Upper lobe of left lung (tissue), 6 donors: ENCODE data around the gene OLA1. TPM values are rescaled to one million over a fixed set of nuclear protein-coding genes. Genes with fewer than 3 reads are reported as not detected.
"Not testable (repeated sequence)": the region's sequence is repeated elsewhere in the genome, so short reads cannot be mapped to it uniquely, and the experiment has no call there.

Experiments
- ATAC-seq, 2 donors: fragments of 200-7000 bp; cut with Tn5 transposase; one replicate each; pipeline ENCODE4 v1.9.1; 2022; ENCODE audit warnings: mild to moderate bottlenecking in 2 of 2, moderate library complexity in 2 of 2; ENCODE audit not compliant: low FRiP score in 2 of 2
- DNase-seq, 2 donors: peaks; one replicate each; pipeline ENCODE4 v3.0.0-alpha.2; 2019 to 2020
- H3K27ac ChIP-seq, 4 donors: fragments of 200-600 bp; sonication (generic); one replicate each; pipeline ENCODE4 v1.5.1; 2016 to 2019
- H3K27me3 ChIP-seq, 4 donors: fragments of 200-600 bp; sonication (generic); one replicate each; pipeline ENCODE4 v1.5.1; 2017 to 2019
- H3K36me3 ChIP-seq, 4 donors: fragments of 200-600 bp; sonication (generic); one replicate each; pipeline ENCODE4 v1.5.1; 2016 to 2019
- H3K4me1 ChIP-seq, 4 donors: fragments of 200-600 bp; sonication (generic); one replicate each; pipeline ENCODE4 v1.5.1; 2018 to 2019
- H3K4me3 ChIP-seq, 4 donors: fragments of 200-600 bp; sonication (generic); one replicate each; pipeline ENCODE4 v1.5.1; 2017 to 2019; ENCODE audit warnings: mild to moderate bottlenecking in 2 of 4, moderate library complexity in 1 of 4
- H3K9me3 ChIP-seq, 4 donors: fragments of 200-600 bp; sonication (generic); one replicate each; pipeline ENCODE4 v1.5.1; 2018 to 2019
- EP300 ChIP-seq, 4 donors: sonication (generic); formaldehyde crosslinking; IDR thresholded peaks; one replicate each; pipeline ENCODE4 v1.5.1; 2017; ENCODE audit warnings: antibody characterized with exemption in 4 of 4, control low read depth in 2 of 4
- POLR2A ChIP-seq, 4 donors: fragments of 450-650 bp; IDR thresholded peaks; one replicate each; pipeline ENCODE4 v1.5.1; 2016 to 2017; ENCODE audit warnings: antibody characterized with exemption in 4 of 4, mild to moderate bottlenecking in 2 of 4
- POLR2AphosphoS5 ChIP-seq, 2 donors: sonication (generic); formaldehyde crosslinking; IDR thresholded peaks; one replicate each; pipeline ENCODE4 v1.5.1; 2017; ENCODE audit warnings: antibody characterized with exemption in 2 of 2
- WGBS, 2 donors: methylation state at CpG; one replicate each; pipeline ENCODE4 v1.1.5; 2017 to 2018; 5-methylcytosine and 5-hydroxymethylcytosine counted together
- total RNA-seq, 6 donors: library from RNA; depleted of rRNA in 4 of 6; stranded (reverse); fragments of >200 nt in 4 of 6; gene quantifications; one replicate each; pipeline versions ENCODE4 v1.1.0 to v1.2.1, GENCODE V29; 2016 to 2021
- TF ChIP-seq, protein P1 (sequence below), 6 experiments: fragments of 450-650 bp in 4 of 6; fragments of 200-600 bp in 2 of 6; sonication (generic) in 2 of 6; IDR thresholded peaks; one replicate each; pipeline ENCODE4 v1.5.1; 2016 to 2019; ENCODE audit warnings: antibody characterized with exemption in 6 of 6
- donor health status: DM: no; HTN: no; CAD: no; lungs with moderate emphysema.
- donor health status: DM: no; HTN: yes; CAD: no; lungs with severe emphysema.

The OLA1 gene
- total RNA-seq, 6 donors from 2014 or later: 16.5 to 52.2 (median 42.0) TPM

- TF ChIP-seq POLR2AphosphoS5 (IDR thresholded peaks at IDR 0.05) (no peak), EP300 (IDR thresholded peaks at IDR 0.05) (no peak), POLR2A (IDR thresholded peaks at IDR 0.05) (no peak)
- TF ChIP-seq, protein P1, sequence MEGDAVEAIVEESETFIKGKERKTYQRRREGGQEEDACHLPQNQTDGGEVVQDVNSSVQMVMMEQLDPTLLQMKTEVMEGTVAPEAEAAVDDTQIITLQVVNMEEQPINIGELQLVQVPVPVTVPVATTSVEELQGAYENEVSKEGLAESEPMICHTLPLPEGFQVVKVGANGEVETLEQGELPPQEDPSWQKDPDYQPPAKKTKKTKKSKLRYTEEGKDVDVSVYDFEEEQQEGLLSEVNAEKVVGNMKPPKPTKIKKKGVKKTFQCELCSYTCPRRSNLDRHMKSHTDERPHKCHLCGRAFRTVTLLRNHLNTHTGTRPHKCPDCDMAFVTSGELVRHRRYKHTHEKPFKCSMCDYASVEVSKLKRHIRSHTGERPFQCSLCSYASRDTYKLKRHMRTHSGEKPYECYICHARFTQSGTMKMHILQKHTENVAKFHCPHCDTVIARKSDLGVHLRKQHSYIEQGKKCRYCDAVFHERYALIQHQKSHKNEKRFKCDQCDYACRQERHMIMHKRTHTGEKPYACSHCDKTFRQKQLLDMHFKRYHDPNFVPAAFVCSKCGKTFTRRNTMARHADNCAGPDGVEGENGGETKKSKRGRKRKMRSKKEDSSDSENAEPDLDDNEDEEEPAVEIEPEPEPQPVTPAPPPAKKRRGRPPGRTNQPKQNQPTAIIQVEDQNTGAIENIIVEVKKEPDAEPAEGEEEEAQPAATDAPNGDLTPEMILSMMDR (IDR thresholded peaks at IDR 0.05): no peak
- Histone ChIP-seq H3K4me3 (peak overlapping the region in 1 of 4 donors; percentile 74), H3K4me1 (peaks cover 9 to 19% (median 16%) of the 10 kb centered on the region in 4 donors), H3K27me3 (no peaks in the 10 kb centered on the region), H3K9me3 (no peaks in the 10 kb centered on the region), H3K36me3 (peaks cover 0 to 13% (median 0%) of the 10 kb centered on the region in 4 donors), H3K27ac (no peak overlapping the region)
- DNase-seq (no peak), ATAC-seq (no peak)
- WGBS, 2 donors: 79 to 83% methylated on average over 18 of the region's 18 CpGs
These were observed 1.4 kb downstream of the OLA1 start for GRCh38 chr2:174246944-174247381.

DNA sequence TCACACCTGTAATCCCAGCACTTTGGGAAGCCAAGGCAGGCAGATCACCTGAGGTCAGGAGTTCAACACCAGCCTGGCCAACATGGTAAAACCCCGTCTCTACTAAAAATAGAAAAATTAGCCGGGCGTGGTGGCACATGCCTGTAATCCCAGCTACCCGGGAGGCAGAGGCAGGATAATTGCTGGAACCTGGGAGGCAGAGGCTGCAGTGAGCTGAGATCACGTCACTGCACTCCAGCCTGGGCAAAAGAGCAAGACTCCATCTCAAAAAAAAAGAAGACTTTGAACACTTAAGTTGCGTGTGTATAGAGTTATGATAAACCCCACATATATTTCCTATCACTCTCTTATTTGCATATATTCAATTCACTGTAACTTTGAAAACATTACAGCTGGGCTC, 2.7 kb downstream of the OLA1 start:
- not testable (repeated sequence) for H3K27me3 ChIP-seq, H3K27ac ChIP-seq, ATAC-seq, DNase-seq, H3K4me3 ChIP-seq, H3K9me3 ChIP-seq
- Histone ChIP-seq H3K36me3 (peaks cover 0 to 16% (median 0%) of the 10 kb centered on the region in 4 donors), H3K4me1 (peaks cover 9 to 19% (median 16%) of the 10 kb centered on the region in 4 donors)
- WGBS, 2 donors: 93 to 96% methylated on average over 6 of the region's 6 CpGs

DNA sequence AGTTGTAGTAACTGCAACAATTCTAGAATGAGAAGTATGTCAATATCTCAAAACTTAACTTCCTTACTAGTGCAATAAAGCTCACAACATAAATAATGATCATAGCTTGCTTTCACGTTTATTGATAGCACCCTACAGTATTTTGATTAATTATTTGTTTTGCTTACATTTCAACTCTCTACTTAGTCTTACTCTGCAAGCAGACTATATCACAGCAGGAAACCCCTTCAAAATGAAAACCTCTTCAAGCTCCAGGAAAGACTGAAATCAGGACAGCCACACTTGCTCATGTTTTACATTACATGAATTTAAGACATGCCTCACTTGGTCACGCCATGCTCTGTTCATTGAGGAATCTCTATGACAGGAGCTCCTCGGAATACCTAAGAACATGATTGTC, 3.3 kb downstream of the OLA1 start:
- no peak overlapping the region for H3K4me3 ChIP-seq
- TF ChIP-seq POLR2A (IDR thresholded peaks at IDR 0.05) (no peak), EP300 (IDR thresholded peaks at IDR 0.05) (no peak)
- TF ChIP-seq, protein P1 (IDR thresholded peaks at IDR 0.05): no peak
- no peak for DNase-seq
- peaks cover 0 to 16% (median 0%) of the 10 kb centered on the region in 4 donors for H3K36me3 ChIP-seq
- ATAC-seq: no peak
- WGBS, 2 donors: 96% methylated on average over 3 of the region's 3 CpGs
- peaks cover 9 to 19% (median 16%) of the 10 kb centered on the region in 4 donors for H3K4me1 ChIP-seq
- H3K27me3 ChIP-seq: no peaks in the 10 kb centered on the region
- no peaks in the 10 kb centered on the region for H3K9me3 ChIP-seq
- no peak overlapping the region for H3K27ac ChIP-seq

DNA sequence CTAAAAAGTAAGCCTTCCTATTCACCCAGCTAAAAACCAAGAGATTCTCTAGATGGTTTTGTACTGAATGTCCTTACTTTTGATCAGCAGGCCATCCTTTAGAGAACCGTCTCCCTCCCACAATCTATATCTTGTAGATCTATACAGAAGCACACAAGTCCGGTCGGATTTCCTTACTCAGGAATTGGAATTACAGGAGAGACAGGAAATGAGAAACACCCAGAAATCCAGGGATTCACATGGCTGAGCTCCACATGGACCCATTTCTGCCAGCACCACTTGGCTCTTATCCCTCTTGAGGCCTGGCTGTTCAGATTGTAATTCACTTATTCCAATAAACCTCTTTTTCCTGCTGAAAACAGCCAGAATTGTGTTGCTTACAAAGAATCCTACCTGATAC, 4.5 kb downstream of the OLA1 start:
- H3K9me3 ChIP-seq: no peaks in the 10 kb centered on the region
- no peak for ATAC-seq

GRCh38 chr2:174240097-174240496, 8.2 kb downstream of the OLA1 start:
- ATAC-seq (no peak), DNase-seq (no peak)
- H3K27me3 ChIP-seq: no peaks in the 10 kb centered on the region
- H3K4me1 ChIP-seq: no peaks in the 10 kb centered on the region
- 100% methylated on average over 1 of the region's 1 CpG for WGBS, 2 donors
- no peaks in the 10 kb centered on the region for H3K9me3 ChIP-seq
- H3K4me3 ChIP-seq: no peak overlapping the region
- no peak overlapping the region for H3K27ac ChIP-seq
- H3K36me3 ChIP-seq: peaks cover 0 to 11% (median 0%) of the 10 kb centered on the region in 4 donors
- TF ChIP-seq POLR2A (IDR thresholded peaks at IDR 0.05) (no peak), EP300 (IDR thresholded peaks at IDR 0.05) (no peak), POLR2AphosphoS5 (IDR thresholded peaks at IDR 0.05) (no peak)
- TF ChIP-seq, protein P1 (IDR thresholded peaks at IDR 0.05): no peak

More for the DNA sequence above, 4.5 kb downstream of the OLA1 start:
- Histone ChIP-seq H3K36me3 (peaks cover 0 to 16% (median 0%) of the 10 kb centered on the region in 4 donors), H3K4me3 (no peak overlapping the region), H3K27ac (no peak overlapping the region), H3K4me1 (peaks cover 9 to 15% (median 12%) of the 10 kb centered on the region in 4 donors), H3K27me3 (no peaks in the 10 kb centered on the region)
- no peak for TF ChIP-seq POLR2AphosphoS5 (IDR thresholded peaks at IDR 0.05)
- TF ChIP-seq EP300 (IDR thresholded peaks at IDR 0.05): no peak
- TF ChIP-seq, protein P1 (IDR thresholded peaks at IDR 0.05): no peak
- no peak for TF ChIP-seq POLR2A (IDR thresholded peaks at IDR 0.05)
- WGBS, 2 donors: 76 to 77% methylated on average over 3 of the region's 3 CpGs
- DNase-seq: no peak
